CD4-positive, CD25-positive, alpha-beta regulatory T cell (primary cell): Measurements from ENCODE around the gene SLC38A6. TPM values are rescaled to one million over a fixed set of nuclear protein-coding genes. Genes with fewer than 3 reads are reported as not detected.

Source experiments
- ATAC-seq, 2 donors: fragments of 150-1000 bp; cut with Tn5 transposase; one replicate each; pipeline ENCODE4 v1.10.0; 2021; ENCODE audit warnings: low read depth in 2 of 2, moderate number of reproducible peaks in 2 of 2, moderate library complexity in 1 of 2
- DNase-seq, 3 donors: peaks; one replicate each; pipeline versions ENCODE4 v3.0.0 to v3.0.0-alpha.2; 2012 to 2022; ENCODE audit warnings: mixed read lengths in 1 of 3
- H3K27ac ChIP-seq: one replicate; pipeline ENCODE4 v1.7.0; 2013; ENCODE audit warnings: mild to moderate bottlenecking, low read length; ENCODE audit not compliant: insufficient read depth, poor library complexity, severe bottlenecking
- H3K27me3 ChIP-seq: one replicate; pipeline ENCODE4 v1.7.0; 2013; ENCODE audit warnings: low read length; ENCODE audit not compliant: control insufficient read depth, insufficient read depth
- H3K36me3 ChIP-seq: one replicate; pipeline ENCODE4 v1.7.0; 2013; ENCODE audit warnings: mild to moderate bottlenecking, low read length, moderate library complexity; ENCODE audit not compliant: control insufficient read depth, insufficient read depth
- H3K4me1 ChIP-seq: 2 replicates; pipeline ENCODE4 v1.7.0; 2013; ENCODE audit warnings: mild to moderate bottlenecking, low read length; ENCODE audit not compliant: insufficient read depth, control insufficient read depth, poor library complexity, severe bottlenecking
- H3K4me3 ChIP-seq: one replicate; pipeline ENCODE4 v1.7.0; 2013; ENCODE audit warnings: low read depth, mild to moderate bottlenecking, low read length, moderate library complexity
- H3K9me3 ChIP-seq, 2 experiments: 1 replicate in 1 of 2; 2 replicates in 1 of 2; pipeline ENCODE4 v1.7.0; 2013; ENCODE audit warnings: low read length in 2 of 2, mild to moderate bottlenecking in 1 of 2, moderate library complexity in 1 of 2; ENCODE audit not compliant: control insufficient read depth in 2 of 2
- H3K27ac Mint-ChIP-seq, 3 donors: one replicate each; pipeline ENCODE4 v1.8.0; 2020 to 2022; ENCODE audit warnings: mild to moderate bottlenecking in 3 of 3, mixed read lengths in 3 of 3, moderate library complexity in 2 of 3
- H3K27me3 Mint-ChIP-seq: one replicate; pipeline ENCODE4 v1.8.0; 2022; ENCODE audit warnings: mild to moderate bottlenecking, mixed read lengths
- H3K36me3 Mint-ChIP-seq: one replicate; pipeline ENCODE4 v1.8.0; 2020; ENCODE audit warnings: mixed read lengths
- H3K4me1 Mint-ChIP-seq, 4 donors: one replicate each; pipeline ENCODE4 v1.8.0; 2020 to 2022; ENCODE audit warnings: mixed read lengths in 4 of 4, mild to moderate bottlenecking in 1 of 4
- H3K4me3 Mint-ChIP-seq, 4 donors: one replicate each; pipeline ENCODE4 v1.8.0; 2020 to 2022; ENCODE audit warnings: mild to moderate bottlenecking in 4 of 4, mixed read lengths in 4 of 4, moderate library complexity in 3 of 4
- H3K9me3 Mint-ChIP-seq, 7 donors: one replicate each; pipeline ENCODE4 v1.8.0; 2020 to 2022; ENCODE audit warnings: mixed read lengths in 7 of 7, mild to moderate bottlenecking in 3 of 7, moderate library complexity in 2 of 7
- polyA plus RNA-seq, 4 donors: library from polyadenylated mRNA; unstranded; fragments of 300-500 nt; fragmentation: Illumina TruSeq; gene quantifications; one replicate each; pipeline ENCODE4 v1.2.3, GENCODE V29; 2021
- total RNA-seq: library from RNA; stranded (reverse); gene quantifications from one replicate; pipeline ENCODE4 v1.2.3, GENCODE V29; 2022

The SLC38A6 gene
- total and polyA plus RNA-seq, 5 donors from 2014 or later: 6.3 to 13.8 (median 9.4) TPM

GRCh38 chr14:61041704-61042103, 60.7 kb downstream of the SLC38A6 start:
- no peak overlapping the region for H3K4me3 Mint-ChIP-seq
- H3K4me1 ChIP-seq: no peaks in the 10 kb centered on the region
- no peaks in the 10 kb centered on the region for H3K36me3 ChIP-seq
- H3K9me3 ChIP-seq: no peaks in the 10 kb centered on the region
- H3K4me3 ChIP-seq: peak overlapping the region; percentile 17
- H3K36me3 Mint-ChIP-seq: no peaks in the 10 kb centered on the region
- H3K27me3 Mint-ChIP-seq: no peaks in the 10 kb centered on the region
- H3K9me3 Mint-ChIP-seq: peaks cover 0 to 3% (median 0%) of the 10 kb centered on the region in 7 donors
- DNase-seq: peak in 1 of 3 donors; percentile 42
- H3K27ac ChIP-seq: no peak overlapping the region
- ATAC-seq: no peak
- H3K27me3 ChIP-seq: no peaks in the 10 kb centered on the region
- peaks cover 0 to 14% (median 5%) of the 10 kb centered on the region in 4 donors for H3K4me1 Mint-ChIP-seq
- H3K27ac Mint-ChIP-seq: no peak overlapping the region

GRCh38 chr14:61042220-61042619, 61.2 kb downstream of the SLC38A6 start:
- Histone ChIP-seq H3K4me1 (no peaks in the 10 kb centered on the region), H3K27me3 (no peaks in the 10 kb centered on the region), H3K4me3 (no peak overlapping the region), H3K9me3 (no peaks in the 10 kb centered on the region), H3K27ac (no peak overlapping the region), H3K36me3 (no peaks in the 10 kb centered on the region)
- no peak for ATAC-seq
- Mint-ChIP-seq H3K27ac (no peak overlapping the region), H3K4me1 (peaks cover 0 to 14% (median 5%) of the 10 kb centered on the region in 4 donors), H3K27me3 (no peaks in the 10 kb centered on the region), H3K36me3 (no peaks in the 10 kb centered on the region), H3K4me3 (no peak overlapping the region), H3K9me3 (peaks cover 0 to 3% (median 0%) of the 10 kb centered on the region in 7 donors)
- no peak for DNase-seq

GRCh38 chr14:61043506-61043905, 62.5 kb downstream of the SLC38A6 start:
- Mint-ChIP-seq H3K27ac (no peak overlapping the region), H3K4me1 (peaks cover 0 to 14% (median 5%) of the 10 kb centered on the region in 4 donors), H3K36me3 (peaks cover 2% of the 10 kb centered on the region), H3K4me3 (no peak overlapping the region), H3K27me3 (no peaks in the 10 kb centered on the region), H3K9me3 (peaks cover 0 to 3% (median 0%) of the 10 kb centered on the region in 7 donors)
- H3K9me3 ChIP-seq: no peaks in the 10 kb centered on the region
- ATAC-seq (no peak), DNase-seq (no peak)
- no peaks in the 10 kb centered on the region for H3K36me3 ChIP-seq
- no peak overlapping the region for H3K27ac ChIP-seq
- H3K4me3 ChIP-seq: no peak overlapping the region
- H3K4me1 ChIP-seq: no peaks in the 10 kb centered on the region
- H3K27me3 ChIP-seq: no peaks in the 10 kb centered on the region

- H3K36me3 Mint-ChIP-seq: peaks cover 14% of the 10 kb centered on the region
- H3K27me3 Mint-ChIP-seq: no peaks in the 10 kb centered on the region
- no peaks in the 10 kb centered on the region for H3K36me3 ChIP-seq
- H3K9me3 Mint-ChIP-seq: peaks cover 0 to 3% (median 0%) of the 10 kb centered on the region in 7 donors
- ATAC-seq (no peak), DNase-seq (no peak)
- peaks cover 0 to 8% (median 0%) of the 10 kb centered on the region in 4 donors for H3K4me1 Mint-ChIP-seq
- no peak overlapping the region for H3K4me3 ChIP-seq
- H3K4me3 Mint-ChIP-seq: no peak overlapping the region
- H3K4me1 ChIP-seq: no peaks in the 10 kb centered on the region
- no peak overlapping the region for H3K27ac Mint-ChIP-seq
- H3K27ac ChIP-seq: no peak overlapping the region
- no peaks in the 10 kb centered on the region for H3K27me3 ChIP-seq
- H3K9me3 ChIP-seq: no peaks in the 10 kb centered on the region
These were observed 66.0 kb downstream of the SLC38A6 start for GRCh38 chr14:61047021-61047420.

GRCh38 chr14:61048640-61049039, 67.6 kb downstream of the SLC38A6 start:
- H3K9me3 ChIP-seq: no peaks in the 10 kb centered on the region
- no peak for DNase-seq
- no peak for ATAC-seq
- H3K27me3 Mint-ChIP-seq: no peaks in the 10 kb centered on the region
- no peaks in the 10 kb centered on the region for H3K4me1 Mint-ChIP-seq
- H3K27me3 ChIP-seq: no peaks in the 10 kb centered on the region
- no peak overlapping the region for H3K4me3 Mint-ChIP-seq
- H3K36me3 ChIP-seq: peaks cover 4% of the 10 kb centered on the region
- peaks cover 23% of the 10 kb centered on the region for H3K36me3 Mint-ChIP-seq
- no peaks in the 10 kb centered on the region for H3K4me1 ChIP-seq
- H3K4me3 ChIP-seq: no peak overlapping the region
- H3K27ac ChIP-seq: no peak overlapping the region
- peaks cover 0 to 9% (median 3%) of the 10 kb centered on the region in 7 donors for H3K9me3 Mint-ChIP-seq
- H3K27ac Mint-ChIP-seq: no peak overlapping the region

GRCh38 chr14:61050417-61050816, 69.4 kb downstream of the SLC38A6 start:
- H3K27me3 Mint-ChIP-seq: no peaks in the 10 kb centered on the region
- Histone ChIP-seq H3K36me3 (peaks cover 4% of the 10 kb centered on the region), H3K4me3 (no peak overlapping the region), H3K9me3 (no peaks in the 10 kb centered on the region), H3K4me1 (no peaks in the 10 kb centered on the region), H3K27me3 (no peaks in the 10 kb centered on the region), H3K27ac (no peak overlapping the region)
- H3K9me3 Mint-ChIP-seq: peaks cover 1 to 11% (median 5%) of the 10 kb centered on the region in 7 donors
- ATAC-seq (no peak), DNase-seq (no peak)
- no peak overlapping the region for H3K27ac Mint-ChIP-seq
- H3K4me1 Mint-ChIP-seq: no peaks in the 10 kb centered on the region
- peaks cover 28% of the 10 kb centered on the region for H3K36me3 Mint-ChIP-seq
- no peak overlapping the region for H3K4me3 Mint-ChIP-seq

GRCh38 chr14:61051051-61051450, 70.0 kb downstream of the SLC38A6 start:
- H3K27ac Mint-ChIP-seq: no peak overlapping the region
- H3K36me3 Mint-ChIP-seq: peaks cover 28% of the 10 kb centered on the region

GRCh38 chr14:61051621-61052020, 70.6 kb downstream of the SLC38A6 start:
- no peak overlapping the region for H3K27ac Mint-ChIP-seq
- Histone ChIP-seq H3K27ac (no peak overlapping the region), H3K4me1 (no peaks in the 10 kb centered on the region), H3K36me3 (peaks cover 4% of the 10 kb centered on the region), H3K4me3 (no peak overlapping the region), H3K9me3 (no peaks in the 10 kb centered on the region), H3K27me3 (no peaks in the 10 kb centered on the region)
- H3K4me3 Mint-ChIP-seq: no peak overlapping the region
- H3K36me3 Mint-ChIP-seq: peaks cover 28% of the 10 kb centered on the region
- DNase-seq (no peak), ATAC-seq (no peak)
- peaks cover 1 to 11% (median 5%) of the 10 kb centered on the region in 7 donors for H3K9me3 Mint-ChIP-seq
- H3K4me1 Mint-ChIP-seq: no peaks in the 10 kb centered on the region
- H3K27me3 Mint-ChIP-seq: no peaks in the 10 kb centered on the region

More at GRCh38 chr14:61051051-61051450, 70.0 kb downstream of the SLC38A6 start:
- no peaks in the 10 kb centered on the region for H3K27me3 ChIP-seq
- no peaks in the 10 kb centered on the region for H3K4me1 ChIP-seq
- Mint-ChIP-seq H3K4me1 (no peaks in the 10 kb centered on the region), H3K9me3 (peaks cover 1 to 11% (median 5%) of the 10 kb centered on the region in 7 donors), H3K27me3 (no peaks in the 10 kb centered on the region), H3K4me3 (no peak overlapping the region)
- no peak overlapping the region for H3K27ac ChIP-seq
- DNase-seq (no peak), ATAC-seq (no peak)
- H3K9me3 ChIP-seq: no peaks in the 10 kb centered on the region
- H3K36me3 ChIP-seq: peaks cover 4% of the 10 kb centered on the region
- no peak overlapping the region for H3K4me3 ChIP-seq
